GM18517 (cell line): Measurements from ENCODE around the gene NDUFB10.

Source experiments
- ATAC-seq: cut with Tn5 transposase; IDR thresholded peaks from one replicate; pipeline ENCODE4 v1.9.1; 2021; ENCODE audit warnings: mild to moderate bottlenecking, moderate library complexity; ENCODE audit not compliant: unreplicated experiment

Gene NDUFB10

DNA sequence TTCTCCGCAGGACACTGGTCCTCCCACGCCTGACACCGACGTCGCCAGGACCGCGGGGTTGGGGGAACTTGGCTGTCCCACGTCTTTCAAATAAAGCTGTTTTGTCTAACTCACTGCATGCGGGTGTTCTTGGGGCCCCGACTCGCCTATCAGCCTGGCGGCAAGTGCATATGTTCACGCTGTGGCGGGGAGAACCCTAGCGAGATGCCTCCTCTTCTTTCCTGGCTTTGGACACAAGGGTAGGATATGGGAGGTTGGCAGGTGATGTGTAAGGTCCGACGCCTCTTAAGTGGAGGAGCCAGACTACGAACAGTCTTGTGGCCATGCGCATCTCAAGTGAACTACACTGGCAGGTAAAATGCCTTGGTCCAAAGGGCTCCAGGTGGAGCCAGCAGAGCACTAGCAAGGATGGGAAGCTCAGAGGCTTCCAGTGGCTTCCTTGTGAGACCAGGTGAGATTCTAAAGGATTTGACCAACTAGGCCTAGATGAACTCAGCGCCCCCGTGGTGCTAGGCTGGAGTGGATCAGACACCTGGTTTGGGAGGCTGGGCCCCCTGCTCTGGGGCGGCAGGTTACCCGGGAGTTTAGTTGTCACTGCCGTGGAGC lies 6.2 kb downstream of the NDUFB10 start:
- no peak for ATAC-seq

GRCh38 chr16:1966460-1966859 lies 7.1 kb downstream of the NDUFB10 start, which contains the start of gene RNF151:
Gene RNF151 (plus strand): TSS chr16:1966856. CDS start chr16:1966882, 26 bp downstream.
- no peak for ATAC-seq

- no peak for ATAC-seq
These were observed 9.0 kb downstream of the NDUFB10 start for GRCh38 chr16:1968146-1968953.

GRCh38 chr16:1971796-1972489 lies 12.6 kb downstream of the NDUFB10 start, which contains the start of gene TBL3:
Gene TBL3 (plus strand): TSS chr16:1972053. CDS start chr16:1972165, 112 bp downstream.
- peak; percentile 68 for ATAC-seq

- ATAC-seq = no peak
These were observed 13.1 kb downstream of the NDUFB10 start for GRCh38 chr16:1972490-1972877.

DNA sequence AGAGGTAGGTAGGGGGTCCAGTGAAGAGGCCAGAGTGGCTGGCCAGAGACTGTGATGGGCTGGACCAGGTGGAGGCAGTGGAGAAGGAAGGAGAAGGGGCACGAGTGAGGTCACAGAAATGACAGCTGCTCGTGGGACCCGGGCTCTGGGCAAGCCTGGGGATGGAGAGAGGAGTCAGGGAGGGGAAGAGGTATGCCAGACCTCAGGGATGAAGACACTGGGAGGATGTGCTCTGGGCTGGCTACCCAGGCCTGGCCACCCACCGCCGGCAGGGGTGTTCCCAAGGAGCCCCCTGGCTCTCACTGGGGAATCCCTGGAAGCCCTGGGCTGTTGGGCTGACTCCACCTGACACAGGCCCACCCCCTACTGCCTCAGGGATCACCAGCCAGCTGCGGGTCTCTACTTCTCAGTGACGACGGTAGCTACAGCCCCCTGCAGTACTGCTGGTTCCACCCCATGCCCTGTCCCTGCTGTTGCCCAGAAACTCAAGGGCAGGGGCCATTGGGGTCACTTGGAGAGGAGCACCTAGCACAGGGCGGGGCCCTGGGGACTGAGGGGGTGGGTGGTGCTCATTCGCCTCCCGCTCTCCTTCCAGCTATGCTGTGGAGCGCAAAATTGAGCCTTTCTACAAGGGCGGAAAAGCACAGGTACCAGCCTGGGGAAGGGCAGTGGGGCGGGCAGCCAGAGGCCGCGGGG lies 14.3 kb downstream of the NDUFB10 start:
- ATAC-seq = no peak

GRCh38 chr16:1974157-1975070 lies 15.1 kb downstream of the NDUFB10 start:
- ATAC-seq = no peak

DNA sequence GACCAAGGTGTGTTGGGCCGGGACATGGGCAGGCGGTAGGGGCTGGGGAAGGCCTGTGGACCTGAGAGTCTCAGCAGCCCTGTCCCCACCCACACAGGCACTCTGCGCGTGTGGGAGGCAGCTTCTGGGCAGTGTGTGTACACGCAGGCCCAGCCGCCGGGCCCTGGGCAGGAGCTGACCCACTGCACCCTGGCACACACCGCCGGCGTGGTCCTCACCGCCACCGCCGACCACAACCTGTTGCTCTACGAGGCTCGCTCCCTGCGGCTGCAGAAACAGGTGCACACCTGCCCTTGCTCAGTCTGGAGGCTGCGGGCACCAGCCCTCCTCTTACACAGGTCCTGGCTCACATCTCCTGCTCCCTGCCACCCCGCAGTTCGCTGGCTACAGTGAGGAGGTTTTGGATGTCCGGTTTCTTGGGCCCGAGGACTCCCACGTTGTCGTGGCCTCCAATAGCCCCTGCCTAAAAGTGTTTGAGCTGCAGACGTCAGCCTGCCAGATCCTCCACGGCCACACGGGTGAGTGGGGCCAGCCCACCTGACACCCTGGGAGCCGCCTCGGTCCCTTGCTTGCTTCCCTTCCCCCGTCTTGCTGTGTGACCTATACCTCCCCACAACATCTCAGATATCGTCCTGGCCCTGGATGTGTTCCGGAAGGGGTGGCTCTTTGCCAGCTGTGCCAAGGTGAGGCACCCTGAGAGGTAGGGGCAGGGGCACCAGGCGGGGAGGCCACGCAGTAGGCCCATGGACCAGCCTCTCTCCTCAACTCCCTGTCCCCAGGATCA lies 16.3 kb downstream of the NDUFB10 start:
- no peak for ATAC-seq

DNA sequence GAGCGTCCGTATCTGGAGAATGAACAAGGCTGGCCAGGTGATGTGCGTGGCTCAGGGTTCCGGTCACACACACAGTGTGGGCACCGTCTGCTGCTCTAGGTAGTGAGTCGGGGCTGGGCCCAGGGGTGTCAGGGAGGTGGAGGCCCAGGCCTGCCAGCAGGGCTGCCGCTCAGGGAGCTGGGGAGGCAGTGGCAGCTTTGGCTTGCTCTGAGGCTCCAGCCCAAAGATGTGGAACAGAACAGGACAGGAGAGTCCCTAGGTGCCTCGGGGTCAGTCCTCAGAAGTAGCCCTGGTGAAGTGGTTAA lies 16.8 kb downstream of the NDUFB10 start:
- ATAC-seq = no peak

- no peak for ATAC-seq
These were observed 17.9 kb downstream of the NDUFB10 start for GRCh38 chr16:1976951-1977874.

- no peak for ATAC-seq
These were observed 18.5 kb downstream of the NDUFB10 start for GRCh38 chr16:1977875-1978268.

DNA sequence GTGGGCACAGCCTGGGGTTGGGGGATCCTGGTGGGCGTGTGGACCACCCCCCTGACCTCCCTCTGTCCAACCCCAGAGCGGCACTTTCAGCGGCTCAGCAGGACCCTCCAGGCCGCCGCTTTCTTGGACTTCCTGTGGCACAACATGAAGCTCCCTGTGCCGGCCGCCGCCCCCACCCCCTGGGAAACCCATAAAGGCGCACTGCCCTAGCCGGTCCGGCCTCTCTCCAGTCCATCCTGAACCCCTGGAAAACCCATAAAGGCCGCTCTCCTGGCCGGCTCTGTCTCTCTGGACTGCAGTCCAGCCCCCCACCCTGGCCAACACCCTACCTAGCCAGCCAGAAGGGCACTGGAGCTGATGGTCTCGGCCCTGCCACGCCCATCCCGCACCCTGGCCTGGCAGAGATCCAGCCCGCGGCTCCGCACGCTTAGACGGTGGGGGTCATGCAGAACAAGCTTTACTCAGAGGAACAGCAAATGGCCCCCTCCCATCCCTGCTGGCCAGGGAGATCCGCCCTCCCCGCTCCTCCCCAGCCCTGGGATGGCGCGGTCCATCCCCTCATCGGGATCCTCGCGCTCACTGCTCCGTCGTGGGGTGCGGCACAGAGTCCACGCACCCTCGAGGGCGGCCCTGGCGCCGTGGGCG lies 19.3 kb downstream of the NDUFB10 start:
- no peak for ATAC-seq

DNA sequence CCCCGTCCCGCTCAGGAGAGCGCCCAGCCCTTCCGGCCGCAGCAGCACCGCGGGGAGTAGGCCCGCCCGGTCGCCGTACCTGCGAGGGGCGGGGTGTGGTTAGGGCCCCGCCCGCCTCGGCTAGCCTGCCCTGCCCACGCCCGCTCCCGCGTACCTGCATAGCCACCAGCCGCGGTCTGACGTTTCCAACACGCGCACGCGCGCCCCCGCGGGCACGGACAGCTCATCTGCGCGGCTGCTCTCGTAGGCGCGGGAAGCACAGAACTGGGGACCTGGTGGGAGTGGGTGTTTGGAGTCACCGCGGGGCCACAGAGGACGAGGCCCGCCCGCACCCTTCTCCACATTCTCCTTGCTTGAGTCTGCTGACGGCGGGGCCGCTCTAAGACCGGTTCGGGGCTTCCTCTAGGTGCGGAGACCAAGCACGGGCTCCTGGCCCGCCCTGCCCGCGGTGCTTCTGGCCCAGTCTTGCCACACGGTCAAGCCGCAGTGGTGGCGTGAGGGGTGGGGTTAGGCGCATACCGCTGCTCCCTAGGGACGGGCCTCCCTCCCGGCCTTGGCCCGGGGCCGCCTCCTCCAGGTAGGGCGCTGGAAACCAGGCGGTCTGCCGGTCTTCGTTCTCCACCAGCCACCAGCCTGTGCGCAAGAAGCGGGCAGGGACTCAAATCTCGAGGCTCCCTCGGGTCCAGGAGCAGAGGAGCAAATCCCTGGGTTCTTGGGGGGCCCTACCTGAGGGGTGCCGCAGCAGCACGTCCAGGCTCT lies 20.1 kb downstream of the NDUFB10 start:
- no peak for ATAC-seq

DNA sequence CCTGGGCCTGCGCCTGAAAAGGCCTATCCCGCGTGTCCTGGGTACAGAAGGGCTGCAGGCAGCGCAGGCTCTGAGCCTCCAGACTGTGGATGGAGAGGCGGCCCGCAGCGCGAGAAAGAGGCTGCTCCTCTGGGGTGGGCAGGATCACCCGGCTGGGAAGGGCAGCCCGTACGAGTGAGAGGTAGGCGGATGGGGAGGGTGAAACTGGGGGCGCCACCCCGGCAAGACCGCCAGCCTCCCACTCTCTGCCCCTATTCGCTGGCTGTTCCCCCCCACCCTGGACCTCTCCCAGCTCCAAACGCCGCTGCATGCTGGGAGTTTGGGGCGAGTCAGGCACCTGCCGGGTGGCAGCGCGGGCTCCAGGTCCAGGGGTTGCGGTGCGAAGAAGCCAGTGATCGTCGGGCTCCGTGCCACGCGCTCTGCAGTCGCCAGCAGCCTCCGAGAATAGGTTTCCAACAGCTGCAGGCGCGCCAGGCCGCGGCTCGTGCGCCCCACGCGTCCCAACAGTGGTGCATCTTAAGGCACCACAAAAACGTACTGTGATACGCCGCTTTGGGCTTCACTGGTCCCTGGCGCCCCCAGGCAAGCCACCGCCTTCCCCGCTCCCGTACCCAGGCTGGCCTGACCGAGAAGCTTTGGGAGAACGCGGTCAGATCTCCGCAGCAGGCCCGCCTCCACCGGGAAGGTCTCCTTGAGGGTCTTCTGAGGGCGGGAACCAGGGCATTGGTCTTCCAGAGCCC lies 20.9 kb downstream of the NDUFB10 start:
- no peak for ATAC-seq

- ATAC-seq = no peak
These were observed 21.4 kb downstream of the NDUFB10 start for GRCh38 chr16:1980770-1981087.

DNA sequence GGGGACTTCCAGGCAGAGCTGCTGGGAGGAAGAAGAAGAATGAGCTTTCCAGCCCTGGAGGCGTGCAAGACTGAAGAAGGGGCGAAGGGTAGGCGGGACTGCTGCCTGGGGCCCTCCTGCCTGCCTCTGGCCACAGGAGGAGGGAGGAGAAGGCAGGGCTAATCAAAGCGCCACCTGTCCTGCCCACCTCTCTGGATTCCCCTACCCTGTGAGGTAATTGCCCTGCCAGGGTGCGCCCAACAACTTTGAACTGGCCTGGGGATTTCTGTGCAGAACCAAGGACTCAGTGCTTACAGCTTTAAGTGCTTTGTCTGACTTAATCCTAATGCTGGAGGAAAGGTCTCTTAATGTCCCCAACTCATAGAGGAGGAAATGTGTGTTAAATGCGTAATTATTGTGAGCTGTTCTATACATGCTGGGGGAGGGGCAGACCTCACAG lies 22.1 kb downstream of the NDUFB10 start, which contains the start of gene NOXO1:
TSS of gene NOXO1 (minus strand) at position 72 of the 439 bp plus-strand sequence. CDS start 290 bp downstream, outside the sequence.
- ATAC-seq = no peak
